Measurements from ENCODE around the gene RRP1.
A peak's percentile ranks its signal among the peaks of the same experiment; 100 is the strongest.

The RRP1 gene

GRCh38 chr21:43810505-43811261 is 21.3 kb downstream of the RRP1 start:
- TF ChIP-seq CTCF (conservative IDR thresholded peaks at IDR 0.05; ENCODE audit: low read depth, low read length): peak; percentile 97
- Histone ChIP-seq H3K4me1 (ENCODE audit: low read depth, poor library complexity, severe bottlenecking) (peaks cover 13% of the 10 kb centered on the region), H2AFZ (ENCODE audit: low read depth) (0 out of 2 replicates have a peak overlapping the region, but pooled peaks have one; percentile 2), H3K27me3 (ENCODE audit: insufficient read depth, low read depth) (no peaks in the 10 kb centered on the region), H3K4me3 (IDR thresholded peaks at IDR 0.05; ENCODE audit: insufficient read depth, low read depth, low read length) (no peak overlapping the region), H3K27ac (no peak overlapping the region), H3K9ac (no peak overlapping the region; the same call in 1 of the 2 replicates), H4K20me1 (ENCODE audit: insufficient read depth) (no peaks in the 10 kb centered on the region), H3K79me2 (ENCODE audit: insufficient read depth, low read depth) (no peaks in the 10 kb centered on the region), H3K36me3 (ENCODE audit: insufficient read depth) (no peaks in the 10 kb centered on the region), H3K4me2 (peak overlapping the region; percentile 17; the same call in 1 of the 2 replicates)

GRCh38 chr21:43811262-43812105 is 22.1 kb downstream of the RRP1 start:
- Histone ChIP-seq H4K20me1 (ENCODE audit: insufficient read depth) (no peaks in the 10 kb centered on the region), H3K9ac (no peak overlapping the region; the same call in 1 of the 2 replicates), H3K27ac (no peak overlapping the region), H3K27me3 (ENCODE audit: insufficient read depth, low read depth) (no peaks in the 10 kb centered on the region), H3K4me3 (IDR thresholded peaks at IDR 0.05; ENCODE audit: insufficient read depth, low read depth, low read length) (no peak overlapping the region), H3K4me1 (ENCODE audit: low read depth, poor library complexity, severe bottlenecking) (peaks cover 7% of the 10 kb centered on the region), H3K36me3 (ENCODE audit: insufficient read depth) (no peaks in the 10 kb centered on the region), H3K79me2 (ENCODE audit: insufficient read depth, low read depth) (no peaks in the 10 kb centered on the region), H2AFZ (ENCODE audit: low read depth) (0 out of 2 replicates have a peak overlapping the region, but pooled peaks have one; percentile 2), H3K4me2 (peak overlapping the region; percentile 17; the same call in 1 of the 2 replicates)
- TF ChIP-seq CTCF (conservative IDR thresholded peaks at IDR 0.05; ENCODE audit: low read depth, low read length): no peak

- Histone ChIP-seq H2AFZ (ENCODE audit: low read depth) (no peak overlapping the region), H3K4me1 (ENCODE audit: low read depth, poor library complexity, severe bottlenecking) (peaks cover 6% of the 10 kb centered on the region), H3K4me3 (IDR thresholded peaks at IDR 0.05; ENCODE audit: insufficient read depth, low read depth, low read length) (no peak overlapping the region), H3K4me2 (no peak overlapping the region), H3K36me3 (ENCODE audit: insufficient read depth) (no peaks in the 10 kb centered on the region), H3K27me3 (ENCODE audit: insufficient read depth, low read depth) (no peaks in the 10 kb centered on the region), H3K9ac (no peak overlapping the region), H3K79me2 (ENCODE audit: insufficient read depth, low read depth) (no peaks in the 10 kb centered on the region), H4K20me1 (ENCODE audit: insufficient read depth) (no peaks in the 10 kb centered on the region), H3K27ac (no peak overlapping the region)
- no peak for TF ChIP-seq CTCF (conservative IDR thresholded peaks at IDR 0.05; ENCODE audit: low read depth, low read length)
These were observed 22.9 kb downstream of the RRP1 start for GRCh38 chr21:43812139-43812821.

GRCh38 chr21:43812957-43813655 is 23.7 kb downstream of the RRP1 start:
- H3K27me3 ChIP-seq (ENCODE audit: insufficient read depth, low read depth): no peaks in the 10 kb centered on the region
- H3K4me3 ChIP-seq (IDR thresholded peaks at IDR 0.05; ENCODE audit: insufficient read depth, low read depth, low read length): no peak overlapping the region
- H2AFZ ChIP-seq (ENCODE audit: low read depth): no peak overlapping the region
- H3K4me1 ChIP-seq (ENCODE audit: low read depth, poor library complexity, severe bottlenecking): peaks cover 6% of the 10 kb centered on the region
- no peaks in the 10 kb centered on the region for H3K36me3 ChIP-seq (ENCODE audit: insufficient read depth)
- no peak overlapping the region for H3K9ac ChIP-seq
- H3K4me2 ChIP-seq: no peak overlapping the region
- no peak overlapping the region for H3K27ac ChIP-seq
- no peaks in the 10 kb centered on the region for H3K79me2 ChIP-seq (ENCODE audit: insufficient read depth, low read depth)
- TF ChIP-seq CTCF (conservative IDR thresholded peaks at IDR 0.05; ENCODE audit: low read depth, low read length): no peak
- H4K20me1 ChIP-seq (ENCODE audit: insufficient read depth): no peaks in the 10 kb centered on the region

All from KMS-11 (cell line).